Rectal smooth muscle tissue (tissue), 1 donor: Measurements from ENCODE around the gene SLC17A9.
A peak's percentile ranks its signal among the peaks of the same experiment; 100 is the strongest.

Experiments used
- H3K27ac ChIP-seq: one replicate; pipeline ENCODE4 v1.7.0; 2013; ENCODE audit warnings: low read depth, low read length, inconsistent platforms
- H3K27me3 ChIP-seq: one replicate; pipeline ENCODE4 v1.7.0; 2013; ENCODE audit warnings: low read length; ENCODE audit not compliant: control insufficient read depth, insufficient read depth
- H3K36me3 ChIP-seq: one replicate; pipeline ENCODE4 v1.7.0; 2013; ENCODE audit warnings: low read length; ENCODE audit not compliant: control insufficient read depth, insufficient read depth
- H3K4me1 ChIP-seq: one replicate; pipeline ENCODE4 v1.7.0; 2013; ENCODE audit warnings: low read length; ENCODE audit not compliant: control insufficient read depth, insufficient read depth
- H3K4me3 ChIP-seq: one replicate; pipeline ENCODE4 v1.7.0; 2013; ENCODE audit warnings: low read length
- H3K9ac ChIP-seq: one replicate; pipeline ENCODE4 v1.7.0; 2013; ENCODE audit warnings: low read length

The SLC17A9 gene

DNA sequence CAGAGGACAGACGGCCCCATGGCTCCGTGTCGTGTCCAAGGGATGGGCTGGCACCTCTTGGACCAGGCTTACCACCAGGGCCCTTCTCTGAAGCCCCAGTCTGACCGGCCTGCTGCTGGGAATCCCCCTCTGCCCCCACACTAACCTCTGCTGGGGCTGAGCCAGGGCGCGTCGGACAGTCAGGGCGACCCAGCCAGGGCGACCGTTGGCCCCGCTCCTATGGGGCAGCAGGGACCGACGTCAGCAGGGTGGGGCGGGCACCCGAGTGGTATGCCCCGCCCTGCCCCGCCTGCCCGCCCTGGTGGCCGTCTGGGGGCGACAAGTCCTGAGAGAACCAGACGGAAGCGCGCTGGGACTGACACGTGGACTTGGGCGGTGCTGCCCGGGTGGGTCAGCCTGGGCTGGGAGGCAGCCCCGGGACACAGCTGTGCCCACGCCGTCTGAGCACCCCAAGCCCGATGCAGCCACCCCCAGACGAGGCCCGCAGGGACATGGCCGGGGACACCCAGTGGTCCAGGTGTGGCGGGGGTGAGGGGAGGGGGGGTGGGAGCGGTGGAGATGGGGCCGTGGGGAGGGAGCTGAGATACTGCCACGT, at the start of gene SLC17A9:
TSS of gene SLC17A9 (plus strand) at position 337 of the 595 bp plus-strand sequence. CDS start at position 459, 122 bp downstream.
- H3K27me3 ChIP-seq, result no peaks in the 10 kb centered on the region
- peaks cover 11% of the 10 kb centered on the region for H3K4me1 ChIP-seq
- H3K36me3 ChIP-seq, result peaks cover 11% of the 10 kb centered on the region
- peak within 1 kb of the TSS; percentile 55 for H3K4me3 ChIP-seq
- peak within 1 kb of the TSS; percentile 95 for H3K27ac ChIP-seq
- H3K9ac ChIP-seq, result peak within 1 kb of the TSS; percentile 68

DNA sequence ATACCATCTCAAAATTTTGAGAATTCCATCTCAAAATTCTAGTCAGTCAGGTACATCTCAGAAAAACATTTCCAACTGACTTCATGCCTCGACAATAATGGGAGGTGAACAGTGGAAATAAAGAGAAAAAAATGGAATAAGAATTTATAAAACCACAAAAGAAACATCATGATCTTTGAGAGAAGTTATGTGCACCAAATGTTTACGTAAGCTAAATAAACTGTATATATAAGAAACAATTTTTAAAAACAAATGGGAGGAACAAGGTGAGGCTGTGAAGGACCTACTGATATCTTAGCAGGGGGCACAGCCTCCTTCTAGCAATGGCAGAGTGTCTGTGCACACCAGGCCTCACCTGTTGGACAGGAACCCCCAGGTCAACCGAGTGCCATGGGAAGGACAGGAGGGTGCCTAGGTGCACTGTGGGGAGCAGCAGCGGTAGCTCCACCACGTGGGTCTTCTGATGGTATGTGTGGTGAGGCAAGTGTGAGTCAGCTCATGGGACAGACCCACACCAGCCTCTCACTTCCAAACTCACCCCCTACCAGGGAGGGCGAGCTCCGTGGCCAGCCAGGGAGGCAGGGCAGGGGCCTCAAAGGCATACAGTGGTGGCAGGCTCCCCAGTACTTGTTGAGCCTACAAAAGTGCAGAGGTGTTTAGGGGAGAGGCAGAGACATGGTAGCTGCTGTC, 49.4 kb upstream of the SLC17A9 start:
- Histone ChIP-seq H3K27me3 (no peaks in the 10 kb centered on the region), H3K4me3 (no peak overlapping the region), H3K36me3 (peaks cover 39% of the 10 kb centered on the region), H3K27ac (no peak overlapping the region), H3K4me1 (peaks cover 14% of the 10 kb centered on the region), H3K9ac (no peak overlapping the region)

DNA sequence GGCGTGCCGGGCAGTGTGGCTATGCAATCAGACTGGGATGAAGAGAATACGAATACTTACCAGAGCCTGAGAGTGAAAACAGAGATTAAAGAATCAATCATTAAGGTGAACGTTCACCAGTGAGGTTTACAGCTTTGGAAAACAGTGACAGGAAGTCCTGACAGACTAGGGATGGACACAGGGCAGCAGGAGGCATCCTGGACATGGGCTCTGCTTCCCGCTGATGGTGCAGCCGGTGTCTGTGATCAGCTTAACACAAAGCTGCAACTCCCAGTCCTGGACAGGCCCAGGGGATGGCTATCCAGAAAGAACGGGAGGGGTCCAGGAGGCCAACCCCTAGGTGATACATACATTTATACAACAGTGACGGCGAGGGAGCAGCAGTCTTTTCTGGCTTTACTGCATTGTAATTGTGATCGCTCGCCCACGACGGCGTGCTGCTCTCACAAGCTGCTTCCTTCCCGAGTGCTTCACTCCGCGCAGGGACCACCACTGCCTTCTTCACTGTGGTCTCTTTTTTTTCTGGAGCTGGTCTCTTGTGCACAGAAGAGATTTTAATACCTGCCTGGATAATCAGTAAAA, 46.9 kb upstream of the SLC17A9 start:
- Histone ChIP-seq H3K9ac (no peak overlapping the region), H3K36me3 (peaks cover 61% of the 10 kb centered on the region), H3K4me3 (no peak overlapping the region)

GRCh38 chr20:62906209-62906608, 46.3 kb upstream of the SLC17A9 start:
- no peak overlapping the region for H3K4me3 ChIP-seq
- H3K27me3 ChIP-seq, result no peaks in the 10 kb centered on the region
- peaks cover 64% of the 10 kb centered on the region for H3K36me3 ChIP-seq
- H3K9ac ChIP-seq, result no peak overlapping the region
- no peak overlapping the region for H3K27ac ChIP-seq
- no peaks in the 10 kb centered on the region for H3K4me1 ChIP-seq

More for the DNA sequence above, 46.9 kb upstream of the SLC17A9 start:
- Histone ChIP-seq H3K27ac (no peak overlapping the region), H3K27me3 (no peaks in the 10 kb centered on the region), H3K4me1 (peaks cover 2% of the 10 kb centered on the region)

- Histone ChIP-seq H3K9ac (no peak overlapping the region), H3K27ac (no peak overlapping the region), H3K4me1 (no peaks in the 10 kb centered on the region), H3K27me3 (no peaks in the 10 kb centered on the region), H3K36me3 (peaks cover 65% of the 10 kb centered on the region), H3K4me3 (no peak overlapping the region)
Observed at GRCh38 chr20:62906647-62907375, 45.7 kb upstream of the SLC17A9 start.

DNA sequence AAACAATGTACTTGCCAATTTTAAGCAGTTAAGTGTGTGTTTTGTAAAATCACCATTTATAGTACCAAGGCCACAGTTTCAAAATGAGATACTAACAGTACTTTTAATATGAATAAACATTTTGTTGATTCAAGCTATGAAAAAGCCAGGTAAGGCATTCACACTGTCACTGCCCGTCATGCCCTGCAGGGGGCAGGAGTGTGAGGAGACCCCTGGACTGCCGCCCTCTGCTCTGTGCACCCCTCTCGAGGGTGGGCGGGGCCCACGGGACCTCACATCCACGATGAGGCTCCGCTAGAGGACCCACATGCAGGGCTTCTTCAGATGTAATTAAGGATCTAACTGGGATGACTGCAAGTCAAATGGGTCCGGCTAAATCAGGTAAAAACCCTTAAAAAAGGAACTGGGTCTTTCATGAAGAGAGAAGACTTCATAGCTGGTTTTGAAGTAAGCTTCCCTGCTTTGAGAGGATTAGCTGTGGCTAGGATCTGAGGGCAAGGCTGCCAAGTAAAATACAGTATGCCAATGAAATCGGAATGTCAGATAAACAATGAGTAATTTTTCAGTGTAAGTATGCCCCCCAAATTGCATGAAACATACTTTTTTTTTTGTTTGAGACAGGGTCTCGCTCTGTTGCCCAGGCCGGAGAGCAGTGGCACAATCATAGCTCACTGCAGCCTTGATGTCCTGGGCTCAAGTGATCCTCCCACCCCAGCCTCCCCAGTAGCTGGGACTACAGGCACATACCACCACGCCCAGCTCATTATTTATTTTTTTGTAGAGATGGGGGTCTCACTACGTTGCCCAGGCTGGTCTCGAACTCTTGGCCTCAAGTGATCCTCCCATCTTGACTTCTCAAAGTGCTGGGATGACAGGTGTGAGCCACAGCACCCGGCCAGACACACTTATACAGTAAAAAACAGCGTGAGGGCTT, 44.9 kb upstream of the SLC17A9 start:
- H3K27me3 ChIP-seq, result no peaks in the 10 kb centered on the region
- no peak overlapping the region for H3K4me3 ChIP-seq
- no peak overlapping the region for H3K27ac ChIP-seq
- H3K9ac ChIP-seq, result no peak overlapping the region
- H3K36me3 ChIP-seq, result peaks cover 68% of the 10 kb centered on the region
- H3K4me1 ChIP-seq, result no peaks in the 10 kb centered on the region

GRCh38 chr20:62908971-62909791, 43.3 kb upstream of the SLC17A9 start:
- Histone ChIP-seq H3K4me3 (no peak overlapping the region), H3K27ac (no peak overlapping the region), H3K36me3 (peaks cover 64% of the 10 kb centered on the region), H3K27me3 (no peaks in the 10 kb centered on the region), H3K4me1 (no peaks in the 10 kb centered on the region), H3K9ac (no peak overlapping the region)

DNA sequence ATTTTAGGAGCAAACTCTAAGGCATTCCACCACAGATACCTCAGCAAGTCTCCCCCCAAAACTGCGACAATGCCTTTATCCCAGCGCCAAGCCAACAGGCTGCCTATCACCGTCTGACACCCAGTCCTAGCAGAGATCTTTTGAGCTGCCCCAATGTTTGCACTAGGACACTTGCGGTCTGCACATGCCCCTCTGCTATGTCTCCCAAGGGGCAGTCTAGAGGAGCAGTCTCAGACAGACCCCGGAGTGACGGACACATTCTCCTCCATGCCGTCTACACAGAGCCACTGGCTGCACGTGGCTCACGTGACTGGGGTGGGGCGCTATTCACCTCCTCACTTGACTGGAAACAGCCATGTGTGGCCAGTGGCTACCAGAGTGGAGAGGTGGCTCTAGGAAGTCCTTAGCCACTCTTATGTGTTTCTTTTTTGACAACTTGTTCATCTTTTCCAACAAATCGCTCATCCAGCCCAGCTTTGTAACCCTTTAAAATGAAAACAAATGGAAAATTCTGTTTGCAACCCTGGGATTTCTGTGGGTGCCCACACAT, 42.2 kb upstream of the SLC17A9 start:
- Histone ChIP-seq H3K27me3 (no peaks in the 10 kb centered on the region), H3K4me3 (no peak overlapping the region), H3K4me1 (peaks cover 6% of the 10 kb centered on the region), H3K27ac (no peak overlapping the region), H3K36me3 (peaks cover 55% of the 10 kb centered on the region), H3K9ac (no peak overlapping the region)

- H3K36me3 ChIP-seq, result peaks cover 49% of the 10 kb centered on the region
- H3K4me3 ChIP-seq, result no peak overlapping the region
- no peak overlapping the region for H3K27ac ChIP-seq
- H3K9ac ChIP-seq, result no peak overlapping the region
- no peaks in the 10 kb centered on the region for H3K27me3 ChIP-seq
- H3K4me1 ChIP-seq, result peaks cover 6% of the 10 kb centered on the region
Observed at GRCh38 chr20:62910777-62911497, 41.6 kb upstream of the SLC17A9 start.

DNA sequence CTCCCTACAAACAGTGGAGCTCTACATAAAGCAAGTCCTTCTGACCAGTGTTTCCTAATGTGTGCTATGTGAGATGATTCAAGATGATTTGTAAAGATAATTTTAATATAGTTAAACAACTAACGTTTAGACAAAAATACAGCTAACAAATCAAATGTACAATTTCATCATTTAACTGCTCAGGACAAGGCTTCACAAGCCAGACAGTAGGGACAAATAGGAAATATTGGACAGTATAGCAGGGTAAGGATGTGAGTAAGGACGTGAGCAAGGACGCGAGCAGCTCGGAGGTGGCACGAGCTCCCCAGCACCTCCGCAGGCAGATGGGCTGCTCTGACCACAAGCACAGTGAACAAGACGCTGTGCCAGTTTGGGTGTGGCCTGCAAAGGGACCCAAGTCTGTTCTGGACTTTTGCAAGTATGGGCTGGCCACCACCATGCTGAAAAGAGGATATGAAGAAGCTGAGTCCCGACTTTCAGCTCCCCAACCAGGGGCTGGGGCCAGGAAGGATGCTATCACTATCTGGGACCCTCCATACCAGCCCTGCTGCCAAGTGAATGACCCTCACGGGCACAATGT, 40.7 kb upstream of the SLC17A9 start:
- Histone ChIP-seq H3K9ac (no peak overlapping the region), H3K36me3 (peaks cover 40% of the 10 kb centered on the region), H3K27ac (no peak overlapping the region), H3K27me3 (no peaks in the 10 kb centered on the region), H3K4me1 (peaks cover 9% of the 10 kb centered on the region), H3K4me3 (no peak overlapping the region)
